ENCODE measurements around the gene CCNY.
"Not testable (repeated sequence)": the region's sequence is repeated elsewhere in the genome, so short reads cannot be mapped to it uniquely, and the experiment has no call there.

CCNY gene

DNA sequence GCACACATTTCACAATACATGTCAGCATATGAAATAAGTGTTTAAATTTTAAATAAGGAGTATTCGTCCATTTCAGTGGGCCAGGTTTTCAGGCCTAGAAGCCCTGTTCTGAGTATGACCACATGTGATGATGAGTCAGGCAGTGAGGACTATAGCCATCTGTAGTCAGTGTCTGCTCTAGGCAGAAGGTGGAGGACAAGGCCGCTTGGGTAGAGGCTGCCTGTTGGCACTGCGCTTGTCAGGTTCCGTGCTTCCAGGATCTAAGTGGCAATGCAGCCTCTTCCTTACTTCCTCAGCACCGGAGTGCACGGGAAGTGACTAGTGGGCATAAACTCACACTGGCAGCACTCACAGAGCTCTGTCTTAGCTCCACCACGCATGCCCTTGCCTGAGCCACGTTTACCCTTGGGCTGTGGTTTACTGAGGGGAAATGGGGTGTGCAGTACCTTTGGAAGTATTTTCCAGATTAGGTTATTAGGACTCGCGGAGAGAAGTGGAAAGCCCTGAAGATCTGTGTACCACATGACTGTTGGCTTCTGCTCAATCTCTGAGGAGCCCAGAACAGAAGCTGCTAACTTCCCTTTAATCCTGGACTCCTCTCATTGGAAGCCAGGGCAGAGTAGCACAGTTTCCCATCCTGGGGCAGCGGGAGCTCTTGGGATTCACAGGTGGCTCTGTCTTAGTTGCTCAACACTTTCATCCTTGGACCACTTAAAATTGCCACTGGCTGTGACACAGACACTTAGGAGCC, 181.3 kb downstream of the CCNY start:
- Histone ChIP-seq H3K27me3 (ENCODE audit: insufficient read depth, low read depth, severe bottlenecking) (no peaks in the 10 kb centered on the region), H3K36me3 (no peaks in the 10 kb centered on the region), H3K4me3 (ENCODE audit: low read depth, low read length) (no peak overlapping the region), H3K9me3 (ENCODE audit: severe bottlenecking) (no peaks in the 10 kb centered on the region), H3K27ac (no peak overlapping the region)
- TF ChIP-seq, protein P1, sequence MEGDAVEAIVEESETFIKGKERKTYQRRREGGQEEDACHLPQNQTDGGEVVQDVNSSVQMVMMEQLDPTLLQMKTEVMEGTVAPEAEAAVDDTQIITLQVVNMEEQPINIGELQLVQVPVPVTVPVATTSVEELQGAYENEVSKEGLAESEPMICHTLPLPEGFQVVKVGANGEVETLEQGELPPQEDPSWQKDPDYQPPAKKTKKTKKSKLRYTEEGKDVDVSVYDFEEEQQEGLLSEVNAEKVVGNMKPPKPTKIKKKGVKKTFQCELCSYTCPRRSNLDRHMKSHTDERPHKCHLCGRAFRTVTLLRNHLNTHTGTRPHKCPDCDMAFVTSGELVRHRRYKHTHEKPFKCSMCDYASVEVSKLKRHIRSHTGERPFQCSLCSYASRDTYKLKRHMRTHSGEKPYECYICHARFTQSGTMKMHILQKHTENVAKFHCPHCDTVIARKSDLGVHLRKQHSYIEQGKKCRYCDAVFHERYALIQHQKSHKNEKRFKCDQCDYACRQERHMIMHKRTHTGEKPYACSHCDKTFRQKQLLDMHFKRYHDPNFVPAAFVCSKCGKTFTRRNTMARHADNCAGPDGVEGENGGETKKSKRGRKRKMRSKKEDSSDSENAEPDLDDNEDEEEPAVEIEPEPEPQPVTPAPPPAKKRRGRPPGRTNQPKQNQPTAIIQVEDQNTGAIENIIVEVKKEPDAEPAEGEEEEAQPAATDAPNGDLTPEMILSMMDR (IDR thresholded peaks at IDR 0.05; ENCODE audit: low read depth, low read length), result no peak
- DNase-seq, result no peak

DNA sequence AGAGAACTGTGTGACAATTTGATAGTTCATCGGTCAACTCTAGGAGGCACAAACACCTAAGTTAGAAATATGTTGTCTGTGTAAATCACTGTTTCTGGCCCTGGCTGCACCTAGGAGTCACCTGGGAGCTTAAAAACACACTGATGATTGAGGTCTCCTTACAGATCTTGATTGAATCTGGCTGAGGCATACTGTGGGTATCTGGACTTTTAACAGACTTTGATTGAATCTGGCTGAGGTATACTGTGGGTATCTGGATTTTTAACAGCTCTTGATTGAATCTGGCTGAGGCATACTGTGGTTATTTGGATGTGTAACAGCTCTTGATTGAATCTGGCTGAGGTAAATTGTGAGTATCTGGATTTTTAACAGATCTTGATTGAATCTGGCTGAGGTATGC, 181.9 kb downstream of the CCNY start:
- H3K27me3 ChIP-seq (ENCODE audit: insufficient read depth, low read depth, severe bottlenecking); H3K9me3 ChIP-seq (ENCODE audit: severe bottlenecking); H3K36me3 ChIP-seq; H3K27ac ChIP-seq; H3K4me3 ChIP-seq (ENCODE audit: low read depth, low read length); DNase-seq: not testable (repeated sequence)

DNA sequence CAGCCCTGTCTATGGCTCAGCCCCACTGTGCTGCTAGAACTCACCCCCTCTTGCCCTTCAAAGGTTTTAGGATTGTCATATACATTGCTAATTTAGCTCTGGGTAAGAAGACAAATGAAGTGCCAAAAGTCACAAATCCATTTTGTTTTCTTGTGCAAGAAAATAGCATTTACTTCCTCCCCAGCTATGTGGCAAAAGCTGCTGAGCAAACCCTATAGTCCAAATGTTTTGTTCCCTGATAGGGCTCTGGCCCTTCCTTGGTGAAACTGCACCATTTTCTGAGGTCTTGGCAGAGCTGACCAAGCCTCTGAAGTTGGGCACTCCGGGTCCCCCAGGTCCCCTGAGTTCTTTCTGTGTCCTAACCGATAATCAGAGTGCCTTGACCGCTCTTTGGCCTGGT, 184.7 kb downstream of the CCNY start:
- H3K27ac ChIP-seq, result no peak overlapping the region
- no peaks in the 10 kb centered on the region for H3K9me3 ChIP-seq (ENCODE audit: severe bottlenecking)
- no peaks in the 10 kb centered on the region for H3K27me3 ChIP-seq (ENCODE audit: insufficient read depth, low read depth, severe bottlenecking)
- no peak overlapping the region for H3K4me3 ChIP-seq (ENCODE audit: low read depth, low read length)
- DNase-seq, result no peak
- TF ChIP-seq, protein P1 (IDR thresholded peaks at IDR 0.05; ENCODE audit: low read depth, low read length), result no peak
- no peaks in the 10 kb centered on the region for H3K36me3 ChIP-seq

DNA sequence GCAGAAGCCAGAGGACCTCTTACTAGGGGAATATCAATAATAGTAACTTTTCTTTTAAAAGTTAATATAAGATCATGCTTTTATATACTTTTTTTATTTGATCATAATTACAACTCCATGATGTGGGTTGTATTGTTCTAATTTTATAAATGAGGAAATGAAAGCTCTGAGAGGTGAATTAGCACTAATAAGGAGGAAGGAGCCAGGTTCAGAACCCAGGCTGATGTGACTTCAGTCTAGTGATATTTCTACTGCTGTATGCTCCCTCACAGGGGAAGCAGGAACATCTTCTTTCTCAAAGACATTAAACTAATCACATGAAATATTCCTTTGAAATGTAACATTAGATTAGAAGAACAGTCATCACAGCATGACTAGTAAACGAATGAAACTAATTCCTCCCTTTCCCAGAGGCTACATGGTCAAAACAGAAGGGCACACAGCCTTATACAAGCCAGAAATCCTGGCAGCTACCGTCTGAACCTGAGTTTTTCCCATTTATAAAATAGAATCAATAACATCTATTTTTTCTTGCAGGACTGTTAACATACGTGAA, 187.4 kb downstream of the CCNY start:
- no peaks in the 10 kb centered on the region for H3K36me3 ChIP-seq

DNA sequence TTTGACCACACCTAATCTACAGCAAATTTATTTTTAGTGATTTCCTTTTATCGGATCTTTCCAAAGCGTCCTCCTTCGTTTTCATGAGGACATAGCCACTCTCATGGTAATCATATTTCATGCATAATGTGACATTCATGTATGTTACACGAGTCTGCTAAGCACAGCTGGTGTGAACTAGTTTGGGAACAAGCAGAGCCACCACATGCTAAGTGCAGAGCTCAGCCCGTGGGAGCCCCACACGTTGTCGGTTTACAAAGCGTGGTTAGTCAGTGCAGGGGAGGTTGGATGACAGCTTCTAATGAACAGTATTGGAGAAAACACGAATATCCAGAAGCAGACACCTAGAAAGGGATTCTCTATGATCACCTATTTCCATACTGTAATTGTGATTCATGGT, 190.4 kb downstream of the CCNY start:
- DNase-seq, result no peak
- no peaks in the 10 kb centered on the region for H3K27me3 ChIP-seq (ENCODE audit: insufficient read depth, low read depth, severe bottlenecking)
- TF ChIP-seq, protein P1 (IDR thresholded peaks at IDR 0.05; ENCODE audit: low read depth, low read length), result no peak
- H3K27ac ChIP-seq, result no peak overlapping the region
- no peaks in the 10 kb centered on the region for H3K9me3 ChIP-seq (ENCODE audit: severe bottlenecking)
- no peak overlapping the region for H3K4me3 ChIP-seq (ENCODE audit: low read depth, low read length)
- peaks cover 3% of the 10 kb centered on the region for H3K36me3 ChIP-seq

More for the DNA sequence above, 187.4 kb downstream of the CCNY start:
- TF ChIP-seq, protein P1 (IDR thresholded peaks at IDR 0.05; ENCODE audit: low read depth, low read length), result no peak
- Histone ChIP-seq H3K27ac (no peak overlapping the region), H3K27me3 (ENCODE audit: insufficient read depth, low read depth, severe bottlenecking) (no peaks in the 10 kb centered on the region), H3K4me3 (ENCODE audit: low read depth, low read length) (no peak overlapping the region), H3K9me3 (ENCODE audit: severe bottlenecking) (no peaks in the 10 kb centered on the region)
- DNase-seq, result no peak

DNA sequence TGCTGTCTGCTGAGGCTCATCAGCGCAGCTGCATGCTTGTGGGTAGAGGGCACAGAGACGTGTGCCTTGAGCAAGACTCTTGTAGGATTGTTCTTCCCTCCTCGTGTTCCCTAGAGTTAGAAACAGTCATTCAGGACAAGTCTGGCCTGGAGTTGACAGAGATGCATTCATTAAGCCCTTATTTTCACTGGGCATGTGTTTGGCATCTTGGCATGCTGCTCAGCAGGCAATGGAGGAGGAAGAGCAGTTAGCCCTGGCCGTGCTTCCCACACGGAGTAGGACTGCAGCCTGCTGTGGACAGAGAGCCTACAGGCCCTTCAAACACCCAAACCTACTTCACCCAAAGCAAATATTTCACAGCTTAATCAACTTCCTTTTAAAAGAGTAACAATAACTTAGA, 195.8 kb downstream of the CCNY start:
- TF ChIP-seq, protein P1 (IDR thresholded peaks at IDR 0.05; ENCODE audit: low read depth, low read length), result no peak
- Histone ChIP-seq H3K36me3 (peaks cover 19% of the 10 kb centered on the region), H3K9me3 (ENCODE audit: severe bottlenecking) (no peaks in the 10 kb centered on the region), H3K27me3 (ENCODE audit: insufficient read depth, low read depth, severe bottlenecking) (no peaks in the 10 kb centered on the region), H3K27ac (no peak overlapping the region), H3K4me3 (ENCODE audit: low read depth, low read length) (no peak overlapping the region)
- DNase-seq, result no peak
